Urothelium cell line (cell line): ENCODE measurements around the gene CD300H.

Experiments
- DNase-seq: peaks from one replicate; pipeline ENCODE4 v3.0.0; 2011; ENCODE audit warnings: low spot score, mixed read lengths
- FAIRE-seq: peaks from 2 replicates; lab custom pipeline; 2011; peaks lifted over from hg19 to GRCh38; lab: Jason Lieb, UNC

Gene CD300H

GRCh38 chr17:74567397-74567796 lies at the start of gene CD300H:
Gene CD300H, minus strand, starts transcription at chr17:74567509.
- no peak for FAIRE-seq

GRCh38 chr17:74616696-74617095 lies 49.4 kb upstream of the CD300H start:
- DNase-seq, result no peak
- FAIRE-seq, result no peak

More at GRCh38 chr17:74567397-74567796, at the start of gene CD300H:
- DNase-seq, result no peak

GRCh38 chr17:74612046-74612445 lies 44.7 kb upstream of the CD300H start:
- DNase-seq, result no peak
- FAIRE-seq, result no peak

GRCh38 chr17:74610108-74610507 lies 42.8 kb upstream of the CD300H start:
- no peak for FAIRE-seq

GRCh38 chr17:74608511-74608910 lies 41.2 kb upstream of the CD300H start:
- FAIRE-seq, result no peak

More at GRCh38 chr17:74610108-74610507, 42.8 kb upstream of the CD300H start:
- no peak for DNase-seq

GRCh38 chr17:74607221-74607620 lies 39.9 kb upstream of the CD300H start:
- FAIRE-seq (no peak), DNase-seq (no peak)

More at GRCh38 chr17:74608511-74608910, 41.2 kb upstream of the CD300H start:
- DNase-seq, result no peak

GRCh38 chr17:74606050-74606449 lies 38.7 kb upstream of the CD300H start:
- FAIRE-seq, result no peak

GRCh38 chr17:74605361-74605760 lies 38.1 kb upstream of the CD300H start:
- FAIRE-seq (no peak), DNase-seq (peak; percentile 66)

More at GRCh38 chr17:74606050-74606449, 38.7 kb upstream of the CD300H start:
- DNase-seq, result no peak

- DNase-seq (no peak), FAIRE-seq (peak; percentile 13)
Observed at GRCh38 chr17:74604761-74605160, 37.5 kb upstream of the CD300H start.

GRCh38 chr17:74604200-74604599 lies 36.9 kb upstream of the CD300H start:
- no peak for DNase-seq
- FAIRE-seq, result no peak

- FAIRE-seq, result no peak
- DNase-seq, result no peak
Observed at GRCh38 chr17:74603746-74604145, 36.4 kb upstream of the CD300H start.

GRCh38 chr17:74603037-74603635 lies 35.8 kb upstream of the CD300H start:
- no peak for FAIRE-seq
- DNase-seq, result no peak

GRCh38 chr17:74601944-74602572 lies 34.7 kb upstream of the CD300H start:
- peak; percentile 72 for DNase-seq
- FAIRE-seq, result peak; percentile 95

GRCh38 chr17:74599448-74599939 lies 32.2 kb upstream of the CD300H start:
- FAIRE-seq (no peak), DNase-seq (no peak)

GRCh38 chr17:74599023-74599399 lies 31.7 kb upstream of the CD300H start:
- FAIRE-seq, result no peak
- no peak for DNase-seq

- DNase-seq (no peak), FAIRE-seq (no peak)
Observed at GRCh38 chr17:74598346-74599022, 31.2 kb upstream of the CD300H start.

GRCh38 chr17:74597069-74597790 lies 29.9 kb upstream of the CD300H start:
- FAIRE-seq, result no peak
- no peak for DNase-seq

GRCh38 chr17:74595037-74595750 lies 27.9 kb upstream of the CD300H start:
- FAIRE-seq (no peak), DNase-seq (no peak)

GRCh38 chr17:74592087-74592990 lies 25.0 kb upstream of the CD300H start, which contains the start of gene CD300LD:
Gene CD300LD, minus strand, starts transcription at chr17:74592283. Its CDS starts 81 bp downstream, at chr17:74592202.
- DNase-seq, result no peak
- FAIRE-seq, result no peak
